Liver (tissue), 9 donors: ENCODE measurements around the gene MAP1LC3B. TPM values are rescaled to one million over a fixed set of nuclear protein-coding genes. Genes with fewer than 3 reads are reported as not detected.

Experiments
- DNase-seq: peaks from one replicate; pipeline ENCODE4 v3.0.0-alpha.2; 2017; ENCODE audit warnings: low spot score
- H3K27ac ChIP-seq, 2 donors: one replicate each; pipeline ENCODE4 v1.7.0; 2013; ENCODE audit warnings: inconsistent platforms in 2 of 2, low read length in 2 of 2, control low read depth in 1 of 2, low read depth in 1 of 2, mild to moderate bottlenecking in 1 of 2
- H3K27me3 ChIP-seq, 4 donors: one replicate each; pipeline versions ENCODE4 v1.6.1 to v1.7.0; 2013; ENCODE audit warnings: low read length in 3 of 4, inconsistent platforms in 1 of 4, mild to moderate bottlenecking in 1 of 4, moderate library complexity in 1 of 4; ENCODE audit not compliant: control insufficient read depth in 4 of 4, insufficient read depth in 4 of 4
- H3K36me3 ChIP-seq, 4 donors: one replicate each; pipeline versions ENCODE4 v1.6.1 to v1.7.0; 2013; ENCODE audit warnings: low read length in 3 of 4, mild to moderate bottlenecking in 3 of 4, low read depth in 1 of 4, moderate library complexity in 1 of 4; ENCODE audit not compliant: control insufficient read depth in 4 of 4, insufficient read depth in 3 of 4
- H3K4me1 ChIP-seq, 4 donors: one replicate each; pipeline versions ENCODE4 v1.6.1 to v1.7.0; 2013; ENCODE audit warnings: low read length in 3 of 4, mild to moderate bottlenecking in 3 of 4, moderate library complexity in 1 of 4; ENCODE audit not compliant: control insufficient read depth in 4 of 4, insufficient read depth in 4 of 4
- H3K4me3 ChIP-seq, 3 donors: one replicate each; pipeline versions ENCODE4 v1.6.1 to v1.7.0; 2013; ENCODE audit warnings: low read length in 3 of 3, control low read depth in 1 of 3, low read depth in 1 of 3, mild to moderate bottlenecking in 1 of 3
- H3K9ac ChIP-seq, 2 donors: one replicate each; pipeline ENCODE4 v1.7.0; 2013; ENCODE audit warnings: low read length in 2 of 2, mild to moderate bottlenecking in 2 of 2, moderate library complexity in 2 of 2, control low read depth in 1 of 2, low read depth in 1 of 2
- H3K9me3 ChIP-seq, 4 donors: one replicate each; pipeline versions ENCODE4 v1.6.1 to v1.7.0; 2013; ENCODE audit warnings: low read length in 3 of 4; ENCODE audit not compliant: control insufficient read depth in 4 of 4
- ATF3 ChIP-seq: IDR thresholded peaks from 2 replicates; pipeline ENCODE4 v1.6.1; 2016; ENCODE audit warnings: antibody characterized with exemption
- CTCF ChIP-seq: fragments of 150-350 bp; IDR thresholded peaks from 2 replicates; pipeline ENCODE4 v1.5.1; 2017; ENCODE audit warnings: improper control_type of control experiment, low read depth, low read length; ENCODE audit not compliant: missing input control
- EGR1 ChIP-seq, 2 donors: IDR thresholded peaks; 2 replicates each; pipeline ENCODE4 v1.6.1; 2016 to 2018; ENCODE audit warnings: antibody characterized with exemption in 2 of 2, low read depth in 2 of 2
- FOXA1 ChIP-seq: IDR thresholded peaks from 2 replicates; pipeline ENCODE4 v1.6.1; 2016; ENCODE audit warnings: antibody characterized with exemption
- GABPA ChIP-seq, 2 donors: IDR thresholded peaks in 1 of 2; conservative IDR thresholded peaks in 1 of 2; 2 replicates each; pipeline ENCODE4 v1.6.1; 2016; ENCODE audit warnings: antibody characterized with exemption in 2 of 2, mild to moderate bottlenecking in 1 of 2, moderate library complexity in 1 of 2
- HNF4A ChIP-seq, 2 donors: conservative IDR thresholded peaks; 2 replicates each; pipeline ENCODE4 v1.6.1; 2016; ENCODE audit warnings: antibody characterized with exemption in 2 of 2, mild to moderate bottlenecking in 2 of 2
- HNF4G ChIP-seq: IDR thresholded peaks from 2 replicates; pipeline ENCODE4 v1.6.1; 2016; ENCODE audit warnings: antibody characterized with exemption
- JUND ChIP-seq, 2 donors: IDR thresholded peaks; 2 replicates each; pipeline ENCODE4 v1.6.1; 2016; ENCODE audit warnings: antibody characterized with exemption in 2 of 2
- MAX ChIP-seq: IDR thresholded peaks from 2 replicates; pipeline ENCODE4 v1.6.1; 2016; ENCODE audit warnings: antibody characterized with exemption
- NR2F2 ChIP-seq: IDR thresholded peaks from 2 replicates; pipeline ENCODE4 v1.6.1; 2016; ENCODE audit warnings: antibody characterized with exemption
- REST ChIP-seq: IDR thresholded peaks from 2 replicates; pipeline ENCODE4 v1.6.1; 2016; ENCODE audit warnings: antibody characterized with exemption, mild to moderate bottlenecking
- RXRA ChIP-seq, 2 donors: IDR thresholded peaks; 2 replicates each; pipeline ENCODE4 v1.6.1; 2017 to 2018; ENCODE audit warnings: antibody characterized with exemption in 2 of 2, mild to moderate bottlenecking in 1 of 2
- SP1 ChIP-seq: IDR thresholded peaks from 2 replicates; pipeline ENCODE4 v1.6.1; 2018; ENCODE audit warnings: antibody characterized with exemption, mild to moderate bottlenecking
- ZBTB33 ChIP-seq: IDR thresholded peaks from 2 replicates; pipeline ENCODE4 v1.6.1; 2016; ENCODE audit warnings: antibody characterized with exemption
- WGBS: extraction: QIAGEN DNeasy Blood & Tissue Kit; methylation state at CpG from one replicate; pipeline ENCODE4 v1.1.7; 2013; 5-methylcytosine and 5-hydroxymethylcytosine counted together
- polyA plus RNA-seq, 2 donors: library from polyadenylated mRNA; stranded (reverse) in 1 of 2; unstranded in 1 of 2; fragments of 200-250 nt in 1 of 2; fragments of >200 nt in 1 of 2; fragmentation: Nextera tagmentation in 1 of 2; extraction: Ambion mirVana in 1 of 2; gene quantifications; one replicate each; pipeline versions ENCODE4 v1.2.1 to v1.2.3, GENCODE V29; 2013 to 2015
- total RNA-seq, 2 donors: library from RNA; depleted of rRNA; stranded (reverse); fragments of >200 nt; gene quantifications; one replicate each; pipeline ENCODE4 v1.2.3, GENCODE V29; 2014
- donor health status: healthy.
- donor health status: healthy.
- donor health status: healthy.
- donor health status: healthy.
- donor health status: healthy.

MAP1LC3B gene
- total and polyA plus RNA-seq, 4 donors, result 10.3 to 36.3 (median 15.7) TPM

- 96% methylated on average over 13 of the region's 13 CpGs for WGBS
- H3K4me1 ChIP-seq, result peaks cover 2 to 30% (median 16%) of the 10 kb centered on the region in 4 donors
Observed at GRCh38 chr16:87374313-87374712, 17.8 kb upstream of the MAP1LC3B start.

More at GRCh38 chr16:87374313-87374712, 17.8 kb upstream of the MAP1LC3B start:
- Histone ChIP-seq H3K36me3 (no peaks in the 10 kb centered on the region), H3K27me3 (no peaks in the 10 kb centered on the region), H3K4me3 (no peak overlapping the region), H3K9ac (no peak overlapping the region), H3K27ac (no peak overlapping the region), H3K9me3 (no peaks in the 10 kb centered on the region)
- no peak for TF ChIP-seq REST
- no peak for TF ChIP-seq RXRA (IDR thresholded peaks at IDR 0.05)
- no peak for TF ChIP-seq ATF3
- no peak for TF ChIP-seq HNF4G
- no peak for TF ChIP-seq FOXA1
- no peak for TF ChIP-seq NR2F2
- no peak for TF ChIP-seq CTCF
- TF ChIP-seq HNF4A (conservative IDR thresholded peaks at IDR 0.05), result no peak
- no peak for TF ChIP-seq JUND (IDR thresholded peaks at IDR 0.05)
- TF ChIP-seq ZBTB33, result no peak
- no peak for TF ChIP-seq MAX
- no peak for TF ChIP-seq EGR1 (IDR thresholded peaks at IDR 0.05; ENCODE audit: low read depth in 2 of 2)
- no peak for TF ChIP-seq GABPA (IDR thresholded peaks at IDR 0.05 in 1 of 2, conservative IDR thresholded peaks at IDR 0.05 in 1 of 2)
- TF ChIP-seq SP1, result no peak
- no peak for DNase-seq
